ENCODE results near the gene MAP2K1.

Gene MAP2K1

DNA sequence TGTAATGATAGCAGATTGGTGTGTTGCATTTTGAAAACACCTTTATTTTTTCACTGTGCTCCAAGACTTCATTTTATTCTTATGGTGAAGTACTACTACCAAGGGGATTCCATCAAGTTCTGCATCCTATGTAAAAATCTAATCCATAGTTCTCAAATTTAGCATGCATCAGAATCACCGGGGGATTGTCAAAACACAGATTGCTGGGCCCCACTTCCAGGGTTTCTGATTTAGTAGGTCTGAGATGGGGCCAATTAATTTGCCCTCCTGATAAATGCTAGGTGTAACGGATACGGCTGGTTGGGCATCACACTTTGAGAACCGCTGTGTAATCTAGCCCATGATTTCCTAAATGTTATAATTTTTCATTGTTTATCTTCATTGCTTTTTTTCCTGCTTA, 119.1 kb downstream of the MAP2K1 start:
- DNase-seq: no peak

DNA sequence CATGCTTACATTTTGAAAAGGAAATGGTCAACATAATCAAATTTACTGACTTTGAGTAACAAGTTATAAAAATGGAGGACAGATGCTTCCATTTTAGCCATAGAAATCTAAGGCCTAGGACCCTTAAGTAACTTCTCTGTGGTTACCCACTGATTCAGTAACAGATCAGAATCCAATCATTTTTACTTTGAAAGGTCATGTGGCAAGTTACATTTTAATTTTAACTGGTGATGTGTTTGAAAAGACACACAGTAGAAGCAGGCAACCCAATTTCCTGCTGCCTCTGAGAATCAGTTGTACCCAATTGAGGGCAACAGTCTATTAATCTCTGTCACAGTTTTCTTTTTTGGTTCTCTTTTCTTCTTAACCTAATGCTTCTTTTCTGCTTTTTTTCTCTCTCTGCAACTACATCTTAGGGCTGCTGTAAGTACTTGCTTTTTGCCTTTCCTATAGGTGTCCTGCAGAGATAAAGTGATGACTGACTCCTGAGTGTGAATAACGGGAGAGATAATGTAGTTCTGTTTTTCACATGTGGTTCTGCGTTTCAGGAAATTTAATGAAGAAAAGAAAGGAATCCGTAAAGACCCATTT, 121.7 kb downstream of the MAP2K1 start:
- DNase-seq: no peak

DNA sequence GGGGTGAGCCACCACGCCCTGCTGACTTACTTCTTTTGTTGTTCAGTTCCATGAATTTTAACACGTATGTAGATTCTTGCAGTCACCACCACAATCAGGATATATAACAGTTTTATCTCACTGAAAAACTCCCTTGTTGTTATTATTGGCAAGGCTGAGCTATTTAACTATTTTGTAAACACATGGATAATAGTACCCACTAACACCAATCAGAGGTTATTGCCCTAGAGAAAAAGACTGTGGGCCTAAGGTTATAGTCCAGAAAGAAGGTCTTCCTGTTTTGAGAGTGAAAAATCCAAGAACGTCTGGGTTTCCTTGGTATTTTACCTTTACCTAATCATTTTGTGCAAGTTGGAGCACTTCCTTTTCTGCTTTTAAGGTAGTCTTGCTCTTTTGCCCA, 127.9 kb downstream of the MAP2K1 start:
- no peak for DNase-seq

DNA sequence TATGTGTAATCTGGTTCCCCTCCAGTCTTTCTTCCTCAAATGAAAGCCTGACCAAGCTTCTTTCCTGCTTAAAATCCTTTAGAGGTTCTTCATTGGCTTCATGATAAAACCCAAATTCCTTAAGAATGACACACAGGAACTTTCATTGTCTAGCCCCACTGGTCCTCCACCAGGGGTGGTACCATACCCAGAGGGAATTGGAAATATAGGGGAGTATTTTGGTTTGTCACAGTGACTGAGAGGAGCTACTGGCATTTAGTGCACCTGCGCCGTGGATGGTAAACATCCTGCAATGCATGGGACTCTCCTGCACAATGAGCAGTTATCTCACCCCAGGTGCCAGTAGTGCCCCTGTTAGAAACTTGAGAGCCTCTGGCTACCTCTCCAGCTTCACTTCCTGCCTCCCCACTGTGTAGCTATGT, 129.2 kb downstream of the MAP2K1 start:
- no peak for DNase-seq

DNA sequence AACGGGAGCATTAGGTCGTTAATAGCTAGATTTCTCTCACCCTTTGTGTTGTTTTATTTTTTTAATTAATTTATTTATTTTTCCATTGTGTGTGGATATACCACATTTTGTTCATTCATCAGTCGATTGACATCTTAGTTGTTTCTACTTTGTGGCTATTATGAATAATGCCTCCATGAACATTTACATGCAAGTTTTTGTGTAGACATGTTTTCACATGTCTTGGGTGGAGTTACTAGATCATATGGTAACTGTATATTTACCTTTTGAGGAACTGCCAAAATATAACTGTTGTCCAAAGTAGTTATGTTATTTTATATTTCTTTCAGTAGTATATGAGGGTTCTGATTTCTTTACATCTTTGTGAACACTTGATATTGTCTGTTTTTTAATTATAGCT, 137.2 kb downstream of the MAP2K1 start:
- no peak for DNase-seq

DNA sequence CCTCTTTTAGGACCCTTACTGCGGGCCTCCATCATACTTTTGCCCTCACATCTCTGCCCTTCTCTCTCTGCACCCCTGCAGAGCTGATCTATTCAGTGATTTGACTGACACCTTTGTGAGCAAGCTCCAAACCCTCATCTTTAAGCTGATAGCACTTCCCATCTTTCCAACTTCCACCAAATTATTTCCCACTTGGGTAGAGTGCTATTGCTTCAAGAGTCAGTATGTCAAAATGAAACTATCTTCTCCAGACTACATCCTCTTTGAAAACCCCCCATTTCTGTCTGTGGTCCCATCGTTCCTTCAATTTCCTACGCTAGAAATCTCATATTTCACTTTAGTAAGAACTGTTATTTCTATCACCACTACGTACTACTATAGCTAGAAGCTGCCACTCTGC, 138.1 kb downstream of the MAP2K1 start:
- DNase-seq: no peak

DNA sequence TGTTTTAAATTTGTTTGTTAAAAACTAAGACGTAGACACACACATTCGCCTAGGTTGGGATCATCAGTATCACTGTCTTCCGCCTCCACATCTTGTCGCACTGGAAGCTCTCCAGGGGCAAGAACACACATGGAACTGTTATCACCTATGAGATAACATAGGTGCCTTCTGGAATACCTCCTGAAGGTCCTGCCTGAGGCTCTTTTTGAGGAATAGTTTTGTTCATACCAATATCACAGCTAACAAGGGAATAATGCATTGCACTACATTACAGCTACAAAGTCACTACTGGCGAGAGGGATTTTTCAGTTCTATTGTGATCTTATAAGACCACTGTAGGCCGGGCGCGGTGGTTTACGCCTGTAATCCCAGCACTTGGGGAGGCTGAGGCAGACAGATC, 148.3 kb downstream of the MAP2K1 start:
- no peak for DNase-seq

Data from stimulated activated CD4-positive, alpha-beta T cell treated with anti-CD3 and anti-CD28 coated beads, Interleukin-4, amount 100 ng/mL, for 24 hours (primary cell).